Neural cell (in vitro differentiated cells): ENCODE results near the gene CD6. TPM values are rescaled to one million over a fixed set of nuclear protein-coding genes. Genes with fewer than 3 reads are reported as not detected.

Source experiments
- H2AFZ ChIP-seq: fragments of 200-600, 300-800 bp; sonication (generic), shearing (Covaris generic); 2 replicates; pipeline ENCODE4 v1.6.0; 2014; ENCODE audit warnings: low read depth, mild to moderate bottlenecking, antibody characterized with exemption, low read length, moderate library complexity
- H3F3A ChIP-seq: fragments of 200-600 bp; shearing (Covaris generic); 2 replicates; pipeline ENCODE4 v1.6.1; 2016; ENCODE audit warnings: mild to moderate bottlenecking, moderate library complexity, mixed read lengths, antibody characterized with exemption, low read length; ENCODE audit not compliant: insufficient read depth, poor library complexity, severe bottlenecking
- H3K27ac ChIP-seq: fragments of 200-600, 300-800 bp; sonication (generic), shearing (Covaris generic); 2 replicates; pipeline ENCODE4 v1.5.1; 2014; ENCODE audit warnings: mild to moderate bottlenecking, low read length, moderate library complexity
- H3K27me3 ChIP-seq: fragments of 300-800, 200-600 bp; sonication (generic), shearing (Covaris generic); 2 replicates; pipeline ENCODE4 v1.6.0; 2014; ENCODE audit warnings: mild to moderate bottlenecking, low read depth, low read length, moderate library complexity; ENCODE audit not compliant: insufficient read depth
- H3K36me3 ChIP-seq: fragments of 300-800, 200-600 bp; sonication (generic), shearing (Covaris generic); 2 replicates; pipeline ENCODE4 v1.5.1; 2014; ENCODE audit warnings: mild to moderate bottlenecking, antibody characterized with exemption, low read length, moderate library complexity; ENCODE audit not compliant: insufficient read depth
- H3K4me2 ChIP-seq: fragments of 300-800, 200-600 bp; sonication (generic), shearing (Covaris generic); 2 replicates; pipeline ENCODE4 v1.6.0; 2014; ENCODE audit warnings: mild to moderate bottlenecking, low read length
- H3K4me3 ChIP-seq: fragments of 300-800, 200-600 bp; sonication (generic), shearing (Covaris generic); 2 replicates; pipeline ENCODE4 v1.5.1; 2014; ENCODE audit warnings: mild to moderate bottlenecking, low read length, moderate library complexity
- H3K79me2 ChIP-seq: fragments of 200-600 bp; shearing (Covaris generic); replicated peaks from 2 replicates; pipeline ENCODE4 v1.6.0; 2014; ENCODE audit warnings: mild to moderate bottlenecking, low read length, moderate library complexity; ENCODE audit not compliant: insufficient read depth
- H3K9ac ChIP-seq: fragments of 300-800, 200-600 bp; sonication (generic), shearing (Covaris generic); 2 replicates; pipeline ENCODE4 v1.6.1; 2016; ENCODE audit warnings: mild to moderate bottlenecking, low read length, mixed read lengths
- H3K9me2 ChIP-seq: fragments of 200-600 bp; shearing (Covaris generic); 2 replicates; pipeline ENCODE4 v1.6.1; 2016; ENCODE audit warnings: mild to moderate bottlenecking, low read length, mixed read lengths; ENCODE audit not compliant: insufficient read depth
- H3K9me3 ChIP-seq: fragments of 200-600, 300-800 bp; sonication (generic), shearing (Covaris generic); 2 replicates; pipeline ENCODE4 v1.6.1; 2016; ENCODE audit warnings: mild to moderate bottlenecking, mixed run types, low read length, moderate library complexity, mixed read lengths
- H4K20me1 ChIP-seq: fragments of 200-600 bp; shearing (Covaris generic); 2 replicates; pipeline ENCODE4 v1.6.1; 2016; ENCODE audit warnings: mild to moderate bottlenecking, mixed run types; ENCODE audit not compliant: insufficient read depth
- EP300 ChIP-seq: fragments of 450-650 bp; conservative IDR thresholded peaks from 2 replicates; pipeline ENCODE4 v1.6.1; 2014; ENCODE audit warnings: antibody characterized with exemption, mild to moderate bottlenecking, moderate library complexity; ENCODE audit not compliant: poor library complexity, severe bottlenecking
- EZH2 ChIP-seq: fragments of 200-600, 300-800 bp; shearing (Covaris generic), sonication (generic); IDR thresholded peaks from 2 replicates; pipeline ENCODE4 v1.6.1; 2014; ENCODE audit warnings: antibody characterized with exemption, low read length, borderline replicate concordance, mild to moderate bottlenecking; ENCODE audit not compliant: insufficient read depth, poor library complexity, severe bottlenecking
- MXI1 ChIP-seq: fragments of 450-650 bp; conservative IDR thresholded peaks from 2 replicates; pipeline ENCODE4 v1.6.1; 2014; ENCODE audit warnings: antibody characterized with exemption, mild to moderate bottlenecking; ENCODE audit not compliant: poor library complexity, severe bottlenecking
- POLR2AphosphoS5 ChIP-seq: IDR thresholded peaks from 2 replicates; pipeline ENCODE4 v1.6.1; 2012
- RAD21 ChIP-seq: fragments of 450-650 bp; conservative IDR thresholded peaks from 2 replicates; pipeline ENCODE4 v1.6.1; 2014; ENCODE audit warnings: antibody characterized with exemption, mild to moderate bottlenecking, moderate library complexity
- SMC3 ChIP-seq: fragments of 450-650 bp; conservative IDR thresholded peaks from 2 replicates; pipeline ENCODE4 v1.6.1; 2014; ENCODE audit warnings: antibody characterized with exemption, mild to moderate bottlenecking, moderate library complexity; ENCODE audit not compliant: poor library complexity
- TAF1 ChIP-seq: IDR thresholded peaks from 2 replicates; pipeline ENCODE4 v1.6.1; 2012; ENCODE audit warnings: low read depth
- polyA plus RNA-seq: library from polyadenylated mRNA; depleted of rRNA; stranded (reverse); fragments of >200 nt; gene quantifications from 2 replicates; pipeline ENCODE4 v1.2.3, GENCODE V29; 2014
- TF ChIP-seq, protein P1 (sequence below): IDR thresholded peaks from 2 replicates; pipeline ENCODE4 v1.6.1; 2012; ENCODE audit warnings: borderline replicate concordance
- TF ChIP-seq, protein P2 (sequence below): fragments of 450-650 bp; IDR thresholded peaks from 2 replicates; pipeline ENCODE4 v1.5.1; 2014; ENCODE audit warnings: antibody characterized with exemption, mild to moderate bottlenecking, moderate library complexity; ENCODE audit not compliant: poor library complexity, severe bottlenecking

CD6 gene
- polyA plus RNA-seq, 1 donor from 2014 or later = not detected

DNA sequence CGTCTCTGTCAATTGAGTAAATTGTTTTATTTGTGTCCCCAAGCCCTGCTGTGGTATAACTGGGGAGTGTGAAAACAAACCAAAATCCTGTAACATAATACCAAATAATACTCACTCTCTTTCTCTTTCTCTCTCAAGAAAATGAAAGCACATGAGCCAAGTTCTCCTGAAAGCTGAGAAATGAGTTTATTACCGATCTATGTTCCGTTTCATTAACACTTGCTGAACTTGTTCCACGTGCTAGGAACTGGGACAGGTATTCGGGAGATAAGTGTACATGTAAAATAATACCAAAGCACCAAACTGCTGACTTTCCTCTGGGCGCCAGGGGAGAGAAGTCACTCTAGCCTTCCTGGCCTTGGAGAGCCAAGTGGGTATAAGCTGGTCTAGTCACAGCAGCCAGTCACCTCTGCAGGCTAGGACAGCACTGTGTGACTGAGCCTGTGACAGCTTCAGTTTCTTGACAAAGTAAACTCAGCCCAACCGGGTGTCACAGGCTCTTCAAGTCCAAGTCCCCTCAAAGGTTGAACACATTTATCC is 23.1 kb downstream of the CD6 start:
- Histone ChIP-seq H3K4me3 (no peak overlapping the region), H3K4me2 (no peak overlapping the region), H3K79me2 (no peaks in the 10 kb centered on the region), H3K27me3 (no peaks in the 10 kb centered on the region), H3K9ac (no peak overlapping the region), H4K20me1 (no peaks in the 10 kb centered on the region), H3K9me3 (no peaks in the 10 kb centered on the region), H3K36me3 (no peaks in the 10 kb centered on the region), H3F3A (no peaks in the 10 kb centered on the region), H3K27ac (no peak overlapping the region), H3K9me2 (no peaks in the 10 kb centered on the region), H2AFZ (no peak overlapping the region)
- no peak for TF ChIP-seq RAD21
- no peak for TF ChIP-seq POLR2AphosphoS5
- TF ChIP-seq EP300 = no peak
- TF ChIP-seq, protein P1, sequence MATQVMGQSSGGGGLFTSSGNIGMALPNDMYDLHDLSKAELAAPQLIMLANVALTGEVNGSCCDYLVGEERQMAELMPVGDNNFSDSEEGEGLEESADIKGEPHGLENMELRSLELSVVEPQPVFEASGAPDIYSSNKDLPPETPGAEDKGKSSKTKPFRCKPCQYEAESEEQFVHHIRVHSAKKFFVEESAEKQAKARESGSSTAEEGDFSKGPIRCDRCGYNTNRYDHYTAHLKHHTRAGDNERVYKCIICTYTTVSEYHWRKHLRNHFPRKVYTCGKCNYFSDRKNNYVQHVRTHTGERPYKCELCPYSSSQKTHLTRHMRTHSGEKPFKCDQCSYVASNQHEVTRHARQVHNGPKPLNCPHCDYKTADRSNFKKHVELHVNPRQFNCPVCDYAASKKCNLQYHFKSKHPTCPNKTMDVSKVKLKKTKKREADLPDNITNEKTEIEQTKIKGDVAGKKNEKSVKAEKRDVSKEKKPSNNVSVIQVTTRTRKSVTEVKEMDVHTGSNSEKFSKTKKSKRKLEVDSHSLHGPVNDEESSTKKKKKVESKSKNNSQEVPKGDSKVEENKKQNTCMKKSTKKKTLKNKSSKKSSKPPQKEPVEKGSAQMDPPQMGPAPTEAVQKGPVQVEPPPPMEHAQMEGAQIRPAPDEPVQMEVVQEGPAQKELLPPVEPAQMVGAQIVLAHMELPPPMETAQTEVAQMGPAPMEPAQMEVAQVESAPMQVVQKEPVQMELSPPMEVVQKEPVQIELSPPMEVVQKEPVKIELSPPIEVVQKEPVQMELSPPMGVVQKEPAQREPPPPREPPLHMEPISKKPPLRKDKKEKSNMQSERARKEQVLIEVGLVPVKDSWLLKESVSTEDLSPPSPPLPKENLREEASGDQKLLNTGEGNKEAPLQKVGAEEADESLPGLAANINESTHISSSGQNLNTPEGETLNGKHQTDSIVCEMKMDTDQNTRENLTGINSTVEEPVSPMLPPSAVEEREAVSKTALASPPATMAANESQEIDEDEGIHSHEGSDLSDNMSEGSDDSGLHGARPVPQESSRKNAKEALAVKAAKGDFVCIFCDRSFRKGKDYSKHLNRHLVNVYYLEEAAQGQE = no peak
- no peak for TF ChIP-seq SMC3
- TF ChIP-seq, protein P2, sequence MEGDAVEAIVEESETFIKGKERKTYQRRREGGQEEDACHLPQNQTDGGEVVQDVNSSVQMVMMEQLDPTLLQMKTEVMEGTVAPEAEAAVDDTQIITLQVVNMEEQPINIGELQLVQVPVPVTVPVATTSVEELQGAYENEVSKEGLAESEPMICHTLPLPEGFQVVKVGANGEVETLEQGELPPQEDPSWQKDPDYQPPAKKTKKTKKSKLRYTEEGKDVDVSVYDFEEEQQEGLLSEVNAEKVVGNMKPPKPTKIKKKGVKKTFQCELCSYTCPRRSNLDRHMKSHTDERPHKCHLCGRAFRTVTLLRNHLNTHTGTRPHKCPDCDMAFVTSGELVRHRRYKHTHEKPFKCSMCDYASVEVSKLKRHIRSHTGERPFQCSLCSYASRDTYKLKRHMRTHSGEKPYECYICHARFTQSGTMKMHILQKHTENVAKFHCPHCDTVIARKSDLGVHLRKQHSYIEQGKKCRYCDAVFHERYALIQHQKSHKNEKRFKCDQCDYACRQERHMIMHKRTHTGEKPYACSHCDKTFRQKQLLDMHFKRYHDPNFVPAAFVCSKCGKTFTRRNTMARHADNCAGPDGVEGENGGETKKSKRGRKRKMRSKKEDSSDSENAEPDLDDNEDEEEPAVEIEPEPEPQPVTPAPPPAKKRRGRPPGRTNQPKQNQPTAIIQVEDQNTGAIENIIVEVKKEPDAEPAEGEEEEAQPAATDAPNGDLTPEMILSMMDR = no peak
- TF ChIP-seq TAF1 = no peak
- no peak for TF ChIP-seq EZH2
- TF ChIP-seq MXI1 = no peak

DNA sequence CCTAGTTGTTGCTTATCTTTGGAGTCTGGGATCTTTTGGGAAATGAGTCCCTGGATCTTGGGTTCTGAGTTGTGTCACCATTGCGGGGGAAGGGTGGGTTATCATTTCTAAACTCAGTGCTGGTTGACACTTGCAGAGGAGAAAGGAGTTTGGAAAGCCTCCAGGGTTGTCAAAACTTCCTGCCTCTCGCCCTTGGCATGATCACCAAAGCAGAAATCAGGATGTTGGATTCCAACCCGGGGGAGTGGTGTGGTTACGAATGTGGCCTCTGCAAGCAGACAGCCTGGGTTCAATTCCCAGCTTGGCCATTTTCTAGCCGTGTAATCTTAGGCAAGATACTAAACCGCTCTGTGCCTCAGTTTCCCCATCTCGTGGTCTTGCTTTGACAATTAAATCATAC is 24.3 kb downstream of the CD6 start:
- Histone ChIP-seq H3K9me2 (no peaks in the 10 kb centered on the region), H3K27me3 (no peaks in the 10 kb centered on the region), H3K79me2 (no peaks in the 10 kb centered on the region), H3K27ac (no peak overlapping the region), H4K20me1 (no peaks in the 10 kb centered on the region), H3K36me3 (no peaks in the 10 kb centered on the region), H3K9me3 (no peaks in the 10 kb centered on the region), H2AFZ (no peak overlapping the region), H3K4me3 (no peak overlapping the region), H3K4me2 (no peak overlapping the region), H3F3A (no peaks in the 10 kb centered on the region), H3K9ac (no peak overlapping the region)
- TF ChIP-seq, protein P1 = no peak
- no peak for TF ChIP-seq SMC3
- no peak for TF ChIP-seq RAD21
- TF ChIP-seq TAF1 = no peak
- no peak for TF ChIP-seq POLR2AphosphoS5
- TF ChIP-seq, protein P2 = no peak
- no peak for TF ChIP-seq EP300
- TF ChIP-seq EZH2 = no peak
